HG02840 (cell line): ENCODE measurements around the gene RABGAP1L.

Experiments
- ATAC-seq: cut with Tn5 transposase; IDR thresholded peaks from one replicate; pipeline ENCODE4 v1.9.1; 2021; ENCODE audit warnings: mild to moderate bottlenecking, moderate library complexity, moderate number of reproducible peaks; ENCODE audit not compliant: unreplicated experiment, low FRiP score

Gene RABGAP1L

GRCh38 chr1:174194461-174194860, 35.1 kb downstream of the RABGAP1L start:
- no peak for ATAC-seq

- ATAC-seq = no peak
Observed at GRCh38 chr1:174197088-174197487, 37.8 kb downstream of the RABGAP1L start.

GRCh38 chr1:174197547-174197946, 38.2 kb downstream of the RABGAP1L start:
- no peak for ATAC-seq

- ATAC-seq = no peak
Observed at GRCh38 chr1:174198202-174198601, 38.9 kb downstream of the RABGAP1L start.

GRCh38 chr1:174200746-174201145, 41.4 kb downstream of the RABGAP1L start:
- ATAC-seq = no peak

GRCh38 chr1:174204697-174205308, 45.5 kb downstream of the RABGAP1L start:
- ATAC-seq = no peak

GRCh38 chr1:174206148-174206836, 47.0 kb downstream of the RABGAP1L start:
- no peak for ATAC-seq

- ATAC-seq = peak; percentile 83
Observed at GRCh38 chr1:174209347-174210187, 50.2 kb downstream of the RABGAP1L start.

GRCh38 chr1:174211486-174211885, 52.2 kb downstream of the RABGAP1L start:
- no peak for ATAC-seq

- ATAC-seq = no peak
Observed at GRCh38 chr1:174215766-174216165, 56.4 kb downstream of the RABGAP1L start.

GRCh38 chr1:174217248-174217647, 57.9 kb downstream of the RABGAP1L start:
- ATAC-seq = no peak

GRCh38 chr1:174217787-174218574, 58.7 kb downstream of the RABGAP1L start:
- no peak for ATAC-seq

- no peak for ATAC-seq
Observed at GRCh38 chr1:174218983-174219382, 59.7 kb downstream of the RABGAP1L start.

GRCh38 chr1:174219606-174220370, 60.5 kb downstream of the RABGAP1L start:
- no peak for ATAC-seq

- no peak for ATAC-seq
Observed at GRCh38 chr1:174221681-174222080, 62.4 kb downstream of the RABGAP1L start.

- ATAC-seq = no peak
Observed at GRCh38 chr1:174222166-174222949, 63.0 kb downstream of the RABGAP1L start.

- ATAC-seq = no peak
Observed at GRCh38 chr1:174224641-174225040, 65.3 kb downstream of the RABGAP1L start.

- no peak for ATAC-seq
Observed at GRCh38 chr1:174225499-174226204, 66.3 kb downstream of the RABGAP1L start.
